Measurements from ENCODE around the gene APBB1. TPM values are rescaled to one million over a fixed set of nuclear protein-coding genes. Genes with fewer than 3 reads are reported as not detected.

Gene APBB1
- total RNA-seq, 1 experiment from 2014 or later, result 12.4 TPM

Other genes starting within 250 kb of the APBB1 start
- gene OR52B2, start 248.8 kb downstream of the APBB1 start, total RNA-seq (2021; ENCODE audit: unreplicated experiment), result not detected
- gene OR52W1, start 219.9 kb downstream of the APBB1 start, total RNA-seq (2021; ENCODE audit: unreplicated experiment), result not detected
- gene C11orf42, start 213.5 kb downstream of the APBB1 start, total RNA-seq (2021; ENCODE audit: unreplicated experiment), result not detected
- gene FHIP1B, start 184.5 kb downstream of the APBB1 start, total RNA-seq (2021; ENCODE audit: unreplicated experiment), result 32.1 TPM
- gene CNGA4, start 180.0 kb downstream of the APBB1 start, total RNA-seq (2021; ENCODE audit: unreplicated experiment), result 0.27 TPM
- gene CCKBR, start 159.3 kb downstream of the APBB1 start, total RNA-seq (2021; ENCODE audit: unreplicated experiment), result not detected
- gene CAVIN3, start 98.6 kb downstream of the APBB1 start, total RNA-seq (2021; ENCODE audit: unreplicated experiment), result 18.6 TPM
- 2.8 TPM for gene SMPD1, start 28.6 kb downstream of the APBB1 start, total RNA-seq (2021; ENCODE audit: unreplicated experiment)
- 4.6 TPM for gene HPX, start 21.9 kb upstream of the APBB1 start, total RNA-seq (2021; ENCODE audit: unreplicated experiment)
- gene TRIM3, start 54.8 kb upstream of the APBB1 start, total RNA-seq (2021; ENCODE audit: unreplicated experiment), result 13.4 TPM
- gene ARFIP2, start 62.2 kb upstream of the APBB1 start, total RNA-seq (2021; ENCODE audit: unreplicated experiment), result 77.9 TPM
- 22.9 TPM for gene TIMM10B, start 62.4 kb upstream of the APBB1 start, total RNA-seq (2021; ENCODE audit: unreplicated experiment)
- 8.0 TPM for gene DNHD1, start 78.2 kb upstream of the APBB1 start, total RNA-seq (2021; ENCODE audit: unreplicated experiment)
- 17.8 TPM for gene RRP8, start 184.5 kb upstream of the APBB1 start, total RNA-seq (2021; ENCODE audit: unreplicated experiment)
- gene ILK, start 184.7 kb upstream of the APBB1 start, total RNA-seq (2021; ENCODE audit: unreplicated experiment), result 73.5 TPM
- gene TAF10, start 193.1 kb upstream of the APBB1 start, total RNA-seq (2021; ENCODE audit: unreplicated experiment), result 151 TPM
- 44.7 TPM for gene TPP1, start 200.3 kb upstream of the APBB1 start, total RNA-seq (2021; ENCODE audit: unreplicated experiment)
- 0.30 TPM for gene DCHS1, start 236.7 kb upstream of the APBB1 start, total RNA-seq (2021; ENCODE audit: unreplicated experiment)

Measured in HCT116 (cell line).